GM12878 (cell line): ENCODE results near the gene ABCC3. TPM values are rescaled to one million over a fixed set of nuclear protein-coding genes. Genes with fewer than 3 reads are reported as not detected.

Experiments
- ATAC-seq: fragments of 200-7000 bp; cut with Tn5 transposase; 3 replicates; pipeline ENCODE4 v1.9.1; 2020; ENCODE audit warnings: mild to moderate bottlenecking, moderate library complexity
- BruUV-seq: library from RNA; stranded (reverse); fragments of 400-500 nt; replicated peaks from 2 replicates; lab custom pipeline; 2021; lab: Mats Ljungman, UMichigan
- CTCF ChIA-PET: fragments of 300-600 bp; sonication (Branson Sonifier 250); formaldehyde crosslinking; extraction: SDS; loops from one replicate; lab custom pipeline; 2021; ENCODE audit warnings: inconsistent platforms; lab: Yijun Ruan, JAX
- POLR2A ChIA-PET: fragments of 350-600 bp; formaldehyde crosslinking; extraction: SDS; loops from one replicate; lab custom pipeline; 2021; ENCODE audit warnings: inconsistent platforms; lab: Charles Lee
- RAD21 ChIA-PET: fragments of 300-600 bp; sonication (Branson Sonifier 250); formaldehyde crosslinking; loops from one replicate; lab custom pipeline; 2023; ENCODE audit warnings: antibody characterized with exemption; ENCODE audit not compliant: unreplicated experiment; lab: Charles Lee
- SMC1A ChIA-PET: fragments of 300-600 bp; sonication (Branson Sonifier 250); formaldehyde crosslinking; loops from one replicate; lab custom pipeline; 2023; ENCODE audit not compliant: unreplicated experiment, uncharacterized antibody; lab: Charles Lee
- DNase-seq: peaks from one replicate; pipeline ENCODE4 v3.0.0-alpha.2; 2011; ENCODE audit warnings: low read depth, low spot score
- FAIRE-seq: peaks from 3 replicates; lab custom pipeline; 2011; peaks lifted over from hg19 to GRCh38; lab: Jason Lieb, UNC
- H2AFZ ChIP-seq: 2 replicates; pipeline ENCODE4 v1.6.0; 2011; ENCODE audit warnings: low read depth, low read length, control low read depth; ENCODE audit not compliant: control insufficient read depth
- H3K27ac ChIP-seq: 2 replicates; pipeline ENCODE4 v1.5.1; 2011; ENCODE audit warnings: control low read depth; ENCODE audit not compliant: control insufficient read depth, insufficient read depth
- H3K27me3 ChIP-seq, 2 experiments: replicated peaks in 1 of 2; 2 replicates each; pipeline versions ENCODE4 v1.6.0 to v1.6.1; 2011; ENCODE audit warnings: low read length in 1 of 2; ENCODE audit not compliant: control insufficient read depth in 2 of 2, insufficient read depth in 2 of 2
- H3K36me3 ChIP-seq, 2 experiments: 2 replicates each; pipeline ENCODE4 v1.5.1; 2011; ENCODE audit warnings: low read length in 1 of 2; ENCODE audit not compliant: control insufficient read depth in 2 of 2, insufficient read depth in 2 of 2
- H3K4me1 ChIP-seq: 2 replicates; pipeline ENCODE4 v1.6.1; 2011; ENCODE audit warnings: mild to moderate bottlenecking, low read length, moderate library complexity, mixed read lengths; ENCODE audit not compliant: control insufficient read depth, insufficient read depth
- H3K4me2 ChIP-seq: 2 replicates; pipeline ENCODE4 v1.6.0; 2011; ENCODE audit warnings: control low read depth; ENCODE audit not compliant: control insufficient read depth, insufficient read depth
- H3K4me3 ChIP-seq: fragments of 200-600 bp; sonication (generic); 2 replicates; pipeline ENCODE4 v1.5.1; 2016
- H3K79me2 ChIP-seq: 2 replicates; pipeline ENCODE4 v1.6.0; 2011; ENCODE audit warnings: low read length; ENCODE audit not compliant: control insufficient read depth, insufficient read depth
- H3K9ac ChIP-seq: 2 replicates; pipeline ENCODE4 v1.8.0; 2011; ENCODE audit warnings: low read length, control low read depth, mixed read lengths; ENCODE audit not compliant: control insufficient read depth, insufficient read depth
- H3K9me3 ChIP-seq: replicated peaks from 3 replicates; pipeline ENCODE4 v1.5.1; 2011; ENCODE audit warnings: mild to moderate bottlenecking, low read length; ENCODE audit not compliant: control insufficient read depth, insufficient read depth
- H4K20me1 ChIP-seq: 2 replicates; pipeline ENCODE4 v1.6.0; 2011; ENCODE audit not compliant: control insufficient read depth, insufficient read depth
- BACH1 ChIP-seq: fragments of 450-650 bp; IDR thresholded peaks from 2 replicates; pipeline ENCODE4 v1.6.1; 2017; ENCODE audit warnings: mild to moderate bottlenecking, borderline replicate concordance
- CUX1 ChIP-seq: IDR thresholded peaks from 2 replicates; pipeline ENCODE4 v1.6.1; 2012; ENCODE audit warnings: improper control_type of control experiment, low read depth, low read length; ENCODE audit not compliant: insufficient replicate concordance
- GATAD2B ChIP-seq: fragments of 450-650 bp; conservative IDR thresholded peaks from 2 replicates; pipeline ENCODE4 v1.6.1; 2017; ENCODE audit warnings: low read depth, mild to moderate bottlenecking, moderate library complexity
- SRF ChIP-seq, 2 experiments: IDR thresholded peaks; 2 replicates each; pipeline ENCODE4 v1.6.1; 2011; ENCODE audit warnings: low read depth in 2 of 2, low read length in 2 of 2, mild to moderate bottlenecking in 1 of 2, moderate library complexity in 1 of 2
- WRNIP1 ChIP-seq: IDR thresholded peaks from 2 replicates; pipeline ENCODE4 v1.6.1; 2011; ENCODE audit warnings: low read depth, low read length, improper control_type of control experiment, borderline replicate concordance
- ZNF592 ChIP-seq: fragments of 450-650 bp; IDR thresholded peaks from 2 replicates; pipeline ENCODE4 v1.6.1; 2017; ENCODE audit warnings: mild to moderate bottlenecking, moderate library complexity
- ZNF622 ChIP-seq: fragments of 450-650 bp; IDR thresholded peaks from 2 replicates; pipeline ENCODE4 v1.6.1; 2017; ENCODE audit warnings: mild to moderate bottlenecking, inconsistent platforms
- whole genome bisulfite sequencing: methylation state at CpG from one replicate; pipeline ENCODE4 v1.1.6; 2016; ENCODE audit warnings: low lambda C conversion rate; ENCODE audit not compliant: insufficient replicate concordance, insufficient coverage; ENCODE audit errors: missing lambda C conversion rate; 5-methylcytosine and 5-hydroxymethylcytosine counted together
- in situ Hi-C: fragments of 300-500 bp; cut with MboI; formaldehyde crosslinking; loops from 9 replicates; pipeline ENCODE4 v1.14.3; 2018; ENCODE audit warnings: mixed read lengths
- intact Hi-C: fragments of 100-400 bp; cut with micrococcal nuclease; formaldehyde crosslinking; loops from one replicate; pipeline ENCODE4 v1.14.2; 2022; ENCODE audit not compliant: unreplicated experiment
- polyA plus RNA-seq, 11 experiments: library from polyadenylated mRNA; depleted of rRNA in 4 of 11; unstranded in 6 of 11; stranded (reverse) in 5 of 11; fragments of >200 nt; fragmentation: Nextera tagmentation in 4 of 11; fragmentation: Illumina TruSeq in 1 of 11; extraction: Ambion mirVana in 4 of 11; extraction: Trizol in 1 of 11; gene quantifications; 1 replicate in 1 of 11; 2 replicates in 10 of 11; pipeline versions ENCODE4 v1.2.1 to v1.2.3, GENCODE V29; 2011 to 2016; ENCODE audit warnings: inconsistent platforms in 2 of 11, missing spikeins in 2 of 11, low read depth in 1 of 11
- total RNA-seq, 4 experiments: library from RNA; depleted of rRNA in 3 of 4; stranded (reverse); fragments of >200 nt in 3 of 4; fragmentation: Illumina TruSeq in 1 of 4; extraction: Trizol in 1 of 4; gene quantifications; 2 replicates each; pipeline versions ENCODE4 v1.2.1 to v1.2.3, GENCODE V29; 2013 to 2021

The ABCC3 gene
- total and polyA plus RNA-seq, 10 of the 15 experiments (the other 5 are each of a cell fraction or from before 2014, with no cell fraction given), result 0.21 to 2.3 (median 0.71) TPM; not detected in 6

GRCh38 chr17:50618300-50618699 is 16.4 kb upstream of the ABCC3 start (continued):
- TF ChIP-seq ZNF592, result no peak

- no peak for TF ChIP-seq SRF (IDR thresholded peaks at IDR 0.05; ENCODE audit: low read depth in 2 of 2, low read length in 2 of 2)
- no peak for TF ChIP-seq GATAD2B
- no peak for TF ChIP-seq WRNIP1
- no peak for TF ChIP-seq CUX1
- no peak for TF ChIP-seq BACH1
- TF ChIP-seq ZNF622, result no peak
- no peak; the same call in 2 of the 3 replicates for ATAC-seq
- no TSS peak for BruUV-seq
- Histone ChIP-seq H3K4me2 (no peak overlapping the region), H3K36me3 (no peaks in the 10 kb centered on the region), H3K27ac (no peak overlapping the region), H3K9ac (no peak overlapping the region), H3K79me2 (no peaks in the 10 kb centered on the region), H3K27me3 (no peaks in the 10 kb centered on the region; a peak in 1 of 4 replicates), H3K4me3 (no peak overlapping the region), H2AFZ (no peak overlapping the region), H3K4me1 (no peaks in the 10 kb centered on the region), H3K9me3 (no peaks in the 10 kb centered on the region), H4K20me1 (no peaks in the 10 kb centered on the region)
- ChIA-PET POLR2A (interaction anchor here (0.6 kb wide), 1 partner anchor 58 kb away, joined by 3 read pairs; no protein-coding TSS in a partner anchor), SMC1A (no interaction called here), RAD21 (no interaction called here), CTCF (no interaction called here)
- no peak for FAIRE-seq
- in situ Hi-C loops, result no loop called here
- 24% methylated on average over 11 of the region's 11 CpGs for WGBS
- no peak for DNase-seq
- intact Hi-C loops, result no loop called here
Observed at GRCh38 chr17:50618941-50619340, 15.7 kb upstream of the ABCC3 start.
